Neutrophil (primary cell): ENCODE data around the gene SLC25A26.

ENCODE experiments used
- H3K27ac ChIP-seq: fragments of 200-600 bp; sonication (generic); 2 replicates; pipeline ENCODE4 v1.5.1; 2016; ENCODE audit warnings: mild to moderate bottlenecking, moderate library complexity
- H3K27me3 ChIP-seq: fragments of 200-600 bp; sonication (generic); 2 replicates; pipeline ENCODE4 v1.6.0; 2016; ENCODE audit warnings: mild to moderate bottlenecking
- H3K36me3 ChIP-seq: fragments of 200-600 bp; sonication (generic); 2 replicates; pipeline ENCODE4 v1.5.1; 2017
- H3K4me1 ChIP-seq, 2 experiments: fragments of 200-600 bp in 1 of 2; sonication (generic) in 1 of 2; 1 replicate in 1 of 2; 2 replicates in 1 of 2; pipeline versions ENCODE4 v1.5.1 to v1.6.1; 2013 to 2016; ENCODE audit warnings: low read depth in 1 of 2, low read length in 1 of 2, mild to moderate bottlenecking in 1 of 2, moderate library complexity in 1 of 2; ENCODE audit not compliant: control insufficient read depth in 1 of 2, insufficient read depth in 1 of 2
- H3K4me3 ChIP-seq, 2 experiments: fragments of 200-600 bp in 1 of 2; sonication (generic) in 1 of 2; 1 replicate in 1 of 2; 2 replicates in 1 of 2; pipeline ENCODE4 v1.5.1; 2013 to 2016; ENCODE audit warnings: low read depth in 1 of 2, low read length in 1 of 2, mild to moderate bottlenecking in 1 of 2, moderate library complexity in 1 of 2
- H3K9me3 ChIP-seq: fragments of 200-600 bp; sonication (generic); 2 replicates; pipeline ENCODE4 v1.5.1; 2016
- CTCF ChIP-seq: fragments of 200-600 bp; sonication (generic); IDR thresholded peaks from 2 replicates; pipeline ENCODE4 v1.5.1; 2016; ENCODE audit warnings: antibody characterized with exemption

SLC25A26 gene

GRCh38 chr3:66399529-66400232 lies 178.9 kb downstream of the SLC25A26 start:
- no peaks in the 10 kb centered on the region for H3K27me3 ChIP-seq
- peaks cover 59% of the 10 kb centered on the region for H3K36me3 ChIP-seq
- no peak overlapping the region for H3K4me3 ChIP-seq
- H3K27ac ChIP-seq, result no peak overlapping the region
- no peak for TF ChIP-seq CTCF
- peaks cover 18 to 19% of the 10 kb centered on the region in 2 experiments for H3K4me1 ChIP-seq
- no peaks in the 10 kb centered on the region for H3K9me3 ChIP-seq

GRCh38 chr3:66400411-66401156 lies 179.8 kb downstream of the SLC25A26 start:
- peaks cover 59% of the 10 kb centered on the region for H3K36me3 ChIP-seq
- no peak overlapping the region for H3K27ac ChIP-seq
- no peak for TF ChIP-seq CTCF
- no peaks in the 10 kb centered on the region for H3K9me3 ChIP-seq
- H3K4me3 ChIP-seq, result no peak overlapping the region
- no peaks in the 10 kb centered on the region for H3K27me3 ChIP-seq
- peaks cover 18 to 19% of the 10 kb centered on the region in 2 experiments for H3K4me1 ChIP-seq

- H3K27ac ChIP-seq, result no peak overlapping the region
- H3K9me3 ChIP-seq, result no peaks in the 10 kb centered on the region
- no peak for TF ChIP-seq CTCF
- no peak overlapping the region for H3K4me3 ChIP-seq
- H3K27me3 ChIP-seq, result no peaks in the 10 kb centered on the region
- H3K36me3 ChIP-seq, result peaks cover 59% of the 10 kb centered on the region
- peaks cover 18 to 19% of the 10 kb centered on the region in 2 experiments for H3K4me1 ChIP-seq
These were observed 180.4 kb downstream of the SLC25A26 start for GRCh38 chr3:66401157-66401550.

GRCh38 chr3:66401675-66402491 lies 181.1 kb downstream of the SLC25A26 start:
- peaks cover 18 to 19% of the 10 kb centered on the region in 2 experiments for H3K4me1 ChIP-seq
- TF ChIP-seq CTCF, result no peak
- H3K27ac ChIP-seq, result no peak overlapping the region
- H3K27me3 ChIP-seq, result no peaks in the 10 kb centered on the region
- peaks cover 59% of the 10 kb centered on the region for H3K36me3 ChIP-seq
- no peak overlapping the region for H3K4me3 ChIP-seq
- no peaks in the 10 kb centered on the region for H3K9me3 ChIP-seq

GRCh38 chr3:66402596-66403290 lies 181.9 kb downstream of the SLC25A26 start:
- peaks cover 63% of the 10 kb centered on the region for H3K36me3 ChIP-seq
- no peak for TF ChIP-seq CTCF
- no peaks in the 10 kb centered on the region for H3K9me3 ChIP-seq
- H3K4me1 ChIP-seq, result peaks cover 15% of the 10 kb centered on the region in 2 experiments
- H3K27ac ChIP-seq, result no peak overlapping the region
- H3K4me3 ChIP-seq, result no peak overlapping the region
- H3K27me3 ChIP-seq, result no peaks in the 10 kb centered on the region
